Loucy (cell line): Measurements from ENCODE around the gene USF2.

Experiments used
- H2AFZ ChIP-seq: fragments of 200-600 bp; sonication (generic); 2 replicates; pipeline ENCODE4 v1.6.0; 2016; ENCODE audit warnings: antibody characterized with exemption, mild to moderate bottlenecking, low read length, moderate library complexity
- H3F3A ChIP-seq: fragments of 200-600 bp; 2 replicates; pipeline ENCODE4 v1.6.0; 2016; ENCODE audit warnings: antibody characterized with exemption, low read depth, mild to moderate bottlenecking
- H3K27me3 ChIP-seq: fragments of 200-600 bp; sonication (generic); 2 replicates; pipeline ENCODE4 v1.6.1; 2014; ENCODE audit warnings: low read length, mild to moderate bottlenecking; ENCODE audit not compliant: insufficient read depth, poor library complexity, severe bottlenecking
- H3K36me3 ChIP-seq: fragments of 200-600 bp; sonication (generic); 2 replicates; pipeline ENCODE4 v1.6.1; 2016; ENCODE audit warnings: low read length; ENCODE audit not compliant: insufficient read depth
- H3K4me1 ChIP-seq: fragments of 200-600 bp; sonication (generic); 2 replicates; pipeline ENCODE4 v1.5.1; 2014; ENCODE audit warnings: low read length, mild to moderate bottlenecking; ENCODE audit not compliant: insufficient read depth, poor library complexity, severe bottlenecking
- H3K4me2 ChIP-seq: fragments of 200-600 bp; sonication (generic); 2 replicates; pipeline ENCODE4 v1.6.0; 2014; ENCODE audit warnings: antibody characterized with exemption, low read length, low read depth, mild to moderate bottlenecking; ENCODE audit not compliant: poor library complexity, severe bottlenecking
- H3K4me3 ChIP-seq: fragments of 200-600 bp; sonication (generic); 2 replicates; pipeline ENCODE4 v1.5.1; 2014; ENCODE audit warnings: low read length, mild to moderate bottlenecking, mixed read lengths; ENCODE audit not compliant: poor library complexity, severe bottlenecking
- H3K79me2 ChIP-seq: fragments of 200-600 bp; sonication (generic); 2 replicates; pipeline ENCODE4 v1.6.1; 2014; ENCODE audit warnings: low read length; ENCODE audit not compliant: insufficient read depth
- H3K9ac ChIP-seq: fragments of 200-600 bp; sonication (generic); 2 replicates; pipeline ENCODE4 v1.6.0; 2014; ENCODE audit warnings: mild to moderate bottlenecking, low read depth, low read length, moderate library complexity; ENCODE audit not compliant: poor library complexity, severe bottlenecking
- H3K9me2 ChIP-seq: fragments of 200-600 bp; sonication (generic); replicated peaks from 2 replicates; pipeline ENCODE4 v1.6.1; 2016; ENCODE audit warnings: low read depth, low read length, mixed read lengths
- H3K9me3 ChIP-seq: fragments of 200-600 bp; sonication (generic); 2 replicates; pipeline ENCODE4 v1.6.1; 2014; ENCODE audit warnings: mild to moderate bottlenecking, antibody characterized with exemption, low read length, low read depth; ENCODE audit not compliant: insufficient read depth
- H4K20me1 ChIP-seq: fragments of 200-600 bp; sonication (generic); 2 replicates; pipeline ENCODE4 v1.6.0; 2014; ENCODE audit warnings: antibody characterized with exemption, low read length, mild to moderate bottlenecking; ENCODE audit not compliant: insufficient read depth, poor library complexity, severe bottlenecking
- EZH2phosphoT487 ChIP-seq: fragments of 200-600 bp; IDR thresholded peaks from 2 replicates; pipeline ENCODE4 v1.6.1; 2018; ENCODE audit warnings: antibody characterized with exemption, mild to moderate bottlenecking, moderate library complexity, borderline replicate concordance
- TF ChIP-seq, protein P1 (sequence below): fragments of 200-600 bp; sonication (generic); conservative IDR thresholded peaks from 2 replicates; pipeline ENCODE4 v1.5.1; 2014; ENCODE audit warnings: mild to moderate bottlenecking, antibody characterized with exemption, low read length

Gene USF2

DNA sequence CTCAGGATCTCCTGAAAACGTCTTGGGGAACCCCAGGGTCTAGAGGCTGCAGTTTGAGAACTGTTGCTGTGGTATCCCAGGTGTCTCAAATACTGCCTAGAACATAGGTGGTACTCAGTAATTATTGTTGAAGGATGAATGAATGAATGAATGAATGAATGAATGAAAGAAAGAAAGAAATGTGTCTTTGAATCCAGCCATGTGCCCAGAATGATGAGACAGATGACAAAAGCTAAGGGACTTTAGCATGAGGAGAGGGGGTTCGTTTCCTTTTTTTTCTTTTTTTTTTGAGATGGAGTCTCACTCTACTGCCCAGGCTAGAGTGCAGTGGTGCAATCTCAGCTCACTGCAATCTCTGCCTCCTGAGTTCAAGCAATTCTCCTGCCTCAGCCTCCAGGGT is 12.2 kb upstream of the USF2 start:
- no peak overlapping the region for H3K9ac ChIP-seq
- H3K27me3 ChIP-seq, result no peaks in the 10 kb centered on the region
- H3K9me3 ChIP-seq, result no peaks in the 10 kb centered on the region
- no peaks in the 10 kb centered on the region for H3F3A ChIP-seq
- H4K20me1 ChIP-seq, result no peaks in the 10 kb centered on the region
- no peaks in the 10 kb centered on the region for H3K9me2 ChIP-seq
- H2AFZ ChIP-seq, result no peak overlapping the region
- no peaks in the 10 kb centered on the region for H3K79me2 ChIP-seq
- no peaks in the 10 kb centered on the region for H3K36me3 ChIP-seq
- H3K4me3 ChIP-seq, result no peak overlapping the region
- TF ChIP-seq, protein P1, sequence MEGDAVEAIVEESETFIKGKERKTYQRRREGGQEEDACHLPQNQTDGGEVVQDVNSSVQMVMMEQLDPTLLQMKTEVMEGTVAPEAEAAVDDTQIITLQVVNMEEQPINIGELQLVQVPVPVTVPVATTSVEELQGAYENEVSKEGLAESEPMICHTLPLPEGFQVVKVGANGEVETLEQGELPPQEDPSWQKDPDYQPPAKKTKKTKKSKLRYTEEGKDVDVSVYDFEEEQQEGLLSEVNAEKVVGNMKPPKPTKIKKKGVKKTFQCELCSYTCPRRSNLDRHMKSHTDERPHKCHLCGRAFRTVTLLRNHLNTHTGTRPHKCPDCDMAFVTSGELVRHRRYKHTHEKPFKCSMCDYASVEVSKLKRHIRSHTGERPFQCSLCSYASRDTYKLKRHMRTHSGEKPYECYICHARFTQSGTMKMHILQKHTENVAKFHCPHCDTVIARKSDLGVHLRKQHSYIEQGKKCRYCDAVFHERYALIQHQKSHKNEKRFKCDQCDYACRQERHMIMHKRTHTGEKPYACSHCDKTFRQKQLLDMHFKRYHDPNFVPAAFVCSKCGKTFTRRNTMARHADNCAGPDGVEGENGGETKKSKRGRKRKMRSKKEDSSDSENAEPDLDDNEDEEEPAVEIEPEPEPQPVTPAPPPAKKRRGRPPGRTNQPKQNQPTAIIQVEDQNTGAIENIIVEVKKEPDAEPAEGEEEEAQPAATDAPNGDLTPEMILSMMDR, result no peak
- TF ChIP-seq EZH2phosphoT487, result no peak
- H3K4me1 ChIP-seq, result peaks cover 10% of the 10 kb centered on the region
- no peak overlapping the region for H3K4me2 ChIP-seq

DNA sequence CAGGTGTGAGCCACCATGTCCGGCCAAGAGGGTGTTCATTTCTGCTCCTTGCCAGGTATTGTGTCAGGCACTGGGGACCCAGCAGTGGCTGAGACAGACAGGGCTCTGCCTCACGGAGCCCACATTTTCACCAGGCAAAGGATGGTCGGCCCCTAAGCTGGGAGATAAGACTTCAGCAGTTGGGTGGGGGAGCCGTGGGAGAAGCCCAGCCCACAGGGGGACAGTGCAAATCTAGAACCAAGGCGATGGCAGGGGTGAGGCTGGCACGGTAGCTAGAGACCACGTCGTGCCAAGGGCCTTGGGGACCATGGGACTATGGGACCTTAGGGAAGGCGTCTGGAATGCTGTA is 11.7 kb upstream of the USF2 start:
- H3K4me3 ChIP-seq, result no peak overlapping the region
- TF ChIP-seq, protein P1, result no peak
- no peak for TF ChIP-seq EZH2phosphoT487
- H3K36me3 ChIP-seq, result no peaks in the 10 kb centered on the region
- no peaks in the 10 kb centered on the region for H4K20me1 ChIP-seq
- no peaks in the 10 kb centered on the region for H3K79me2 ChIP-seq
- H3K27me3 ChIP-seq, result no peaks in the 10 kb centered on the region
- no peaks in the 10 kb centered on the region for H3K9me2 ChIP-seq
- H3K4me1 ChIP-seq, result peaks cover 10% of the 10 kb centered on the region
- H2AFZ ChIP-seq, result no peak overlapping the region; the same call in 1 of the 2 replicates
- H3F3A ChIP-seq, result no peaks in the 10 kb centered on the region
- no peaks in the 10 kb centered on the region for H3K9me3 ChIP-seq
- peak overlapping the region; percentile 15 for H3K4me2 ChIP-seq
- H3K9ac ChIP-seq, result no peak overlapping the region

DNA sequence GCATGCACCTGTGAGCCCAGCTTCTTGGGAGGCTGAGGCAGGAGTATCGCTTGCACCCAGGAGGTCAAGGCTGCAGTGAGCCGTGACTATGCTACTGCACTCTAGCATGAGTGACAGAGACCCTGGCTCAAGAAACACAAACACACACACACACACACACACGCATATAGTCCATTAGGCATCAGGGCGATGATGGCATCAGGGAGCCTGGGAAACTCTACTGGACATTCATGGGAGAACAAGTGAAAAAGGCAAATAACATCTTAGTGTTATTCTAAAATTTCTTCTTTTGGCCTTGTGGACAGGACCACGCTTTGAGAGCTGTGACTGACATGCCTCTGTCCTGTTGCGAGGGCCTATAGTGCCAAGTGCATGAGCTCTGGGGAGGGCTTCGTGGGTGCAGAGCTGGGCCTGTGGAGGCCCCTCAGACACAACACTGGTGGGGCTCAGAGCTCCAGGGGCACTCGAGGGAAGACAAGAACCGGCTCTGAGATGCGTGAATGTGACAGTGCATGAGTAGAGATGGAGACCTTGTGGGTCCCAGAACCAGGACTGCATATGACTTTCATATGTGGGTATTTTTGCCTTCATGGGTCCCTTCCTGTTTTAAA is 8.0 kb upstream of the USF2 start:
- no peak overlapping the region for H3K4me2 ChIP-seq
- no peaks in the 10 kb centered on the region for H3K27me3 ChIP-seq
- no peak for TF ChIP-seq EZH2phosphoT487
- TF ChIP-seq, protein P1, result no peak
- no peaks in the 10 kb centered on the region for H3K9me2 ChIP-seq
- H2AFZ ChIP-seq, result no peak overlapping the region
- H3F3A ChIP-seq, result no peaks in the 10 kb centered on the region
- H3K9me3 ChIP-seq, result no peaks in the 10 kb centered on the region
- H3K36me3 ChIP-seq, result no peaks in the 10 kb centered on the region
- H3K4me3 ChIP-seq, result no peak overlapping the region
- H3K79me2 ChIP-seq, result no peaks in the 10 kb centered on the region
- H4K20me1 ChIP-seq, result no peaks in the 10 kb centered on the region
- H3K4me1 ChIP-seq, result peaks cover 20% of the 10 kb centered on the region
- no peak overlapping the region for H3K9ac ChIP-seq
